NCI-H82 treated with DMSO at 0.1 percent for 48 hours (cell line): ENCODE data around the gene METRNL.
"Not testable (repeated sequence)": the region's sequence is repeated elsewhere in the genome, so short reads cannot be mapped to it uniquely, and the experiment has no call there.

ENCODE experiments used
- DNase-seq: peaks from one replicate; lab custom pipeline; 2025; ENCODE audit not compliant: unreplicated experiment; lab: John Stamatoyannopoulos, UW

METRNL gene

DNA sequence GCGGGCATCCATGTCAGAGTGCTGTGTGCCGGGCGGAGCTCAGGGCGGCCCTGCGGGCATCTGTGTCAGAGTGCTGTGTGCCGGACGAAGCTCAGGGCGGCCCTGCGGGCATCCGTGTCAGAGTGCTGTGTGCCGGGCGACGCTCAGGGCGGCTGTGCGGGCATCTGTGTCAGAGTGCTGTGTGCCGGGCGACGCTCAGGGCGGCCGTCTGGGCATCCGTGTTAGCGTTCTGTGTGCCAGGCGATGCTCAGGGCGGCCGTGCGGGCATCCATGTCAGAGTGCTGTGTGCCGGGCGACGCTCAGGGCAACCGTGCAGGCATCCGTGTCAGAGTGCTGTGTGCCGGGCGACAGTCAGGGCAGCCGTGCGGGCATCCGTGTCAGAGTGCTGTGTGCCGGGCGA, 55.0 kb downstream of the METRNL start:
- not testable (repeated sequence) for DNase-seq

DNA sequence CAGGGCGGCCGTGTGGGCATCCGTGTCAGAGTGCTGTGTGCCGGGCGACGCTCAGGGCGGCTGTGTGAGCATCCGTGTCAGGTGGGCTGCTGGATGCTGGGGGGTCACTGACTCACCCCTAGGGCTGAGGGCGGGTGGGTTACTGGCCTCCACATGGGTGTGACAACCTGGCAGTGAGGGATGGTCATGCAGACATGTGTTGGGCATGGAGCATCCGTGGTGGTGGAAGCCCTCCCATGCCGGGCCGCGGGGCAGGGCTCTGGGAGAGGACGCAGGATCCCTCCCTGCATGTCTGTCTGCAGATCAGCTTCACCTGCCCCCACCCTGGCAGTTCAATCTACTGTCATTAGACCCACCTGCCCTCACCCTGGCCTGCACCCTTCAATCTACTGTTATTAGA, 56.3 kb downstream of the METRNL start:
- DNase-seq: no peak

DNA sequence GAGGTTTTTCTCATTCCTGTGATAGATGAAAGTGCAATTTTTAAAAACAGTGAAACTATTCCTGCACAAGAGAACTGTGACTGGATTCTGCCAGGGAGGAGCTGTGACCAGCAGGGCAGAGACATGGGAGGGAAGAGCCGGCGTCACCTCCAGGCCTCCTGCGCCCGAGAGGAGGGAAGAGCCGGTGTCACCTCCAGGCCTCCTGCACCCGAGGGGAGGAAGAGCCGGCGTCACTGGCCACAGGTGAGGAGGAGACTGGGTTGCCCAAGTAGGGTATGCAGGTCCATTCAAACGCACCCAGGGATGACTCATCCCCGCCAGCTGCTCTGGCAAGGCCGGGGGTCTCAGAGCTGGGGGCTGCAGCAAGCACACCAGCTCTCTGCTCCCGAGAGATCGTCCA, 56.7 kb downstream of the METRNL start:
- DNase-seq: no peak

DNA sequence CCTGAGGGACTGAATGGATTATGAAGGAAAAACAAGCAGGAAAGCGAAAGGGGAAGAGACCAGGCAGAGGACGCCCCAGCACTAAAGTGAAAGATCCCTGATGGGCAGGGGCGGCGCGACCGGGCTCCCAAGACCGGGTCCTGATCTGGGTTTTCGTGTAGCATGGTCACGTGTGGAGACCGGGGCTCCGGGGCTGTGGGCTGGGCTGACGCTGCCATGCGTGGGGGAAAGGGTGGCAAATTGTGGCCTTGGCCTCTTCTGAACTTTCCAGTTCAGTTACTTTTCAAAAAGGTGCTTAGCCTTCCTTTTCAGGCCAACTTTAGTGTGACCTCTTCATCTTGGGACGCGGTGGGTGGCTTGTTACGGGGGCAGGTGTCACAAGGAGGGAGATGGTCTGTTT, 57.5 kb downstream of the METRNL start:
- DNase-seq: no peak

DNA sequence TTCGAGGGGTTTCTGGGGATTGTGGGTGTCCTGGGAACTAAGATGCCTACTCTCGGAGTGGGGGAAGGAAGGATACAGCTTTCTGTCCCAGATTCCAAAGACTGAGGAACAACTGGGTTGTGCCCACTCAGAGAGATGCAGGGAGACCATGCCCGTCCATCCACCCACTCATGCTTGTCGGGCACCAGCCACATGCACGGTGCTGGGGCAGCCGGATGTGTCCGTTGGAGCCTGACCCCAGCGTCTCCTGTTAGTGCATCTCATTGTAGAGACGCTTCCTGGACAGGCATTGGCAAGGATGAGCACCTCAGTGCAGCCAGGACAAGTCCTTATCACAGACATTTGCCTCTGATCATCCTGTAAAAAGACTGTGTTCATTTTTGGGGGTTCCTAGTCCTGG, 58.1 kb downstream of the METRNL start:
- no peak for DNase-seq

DNA sequence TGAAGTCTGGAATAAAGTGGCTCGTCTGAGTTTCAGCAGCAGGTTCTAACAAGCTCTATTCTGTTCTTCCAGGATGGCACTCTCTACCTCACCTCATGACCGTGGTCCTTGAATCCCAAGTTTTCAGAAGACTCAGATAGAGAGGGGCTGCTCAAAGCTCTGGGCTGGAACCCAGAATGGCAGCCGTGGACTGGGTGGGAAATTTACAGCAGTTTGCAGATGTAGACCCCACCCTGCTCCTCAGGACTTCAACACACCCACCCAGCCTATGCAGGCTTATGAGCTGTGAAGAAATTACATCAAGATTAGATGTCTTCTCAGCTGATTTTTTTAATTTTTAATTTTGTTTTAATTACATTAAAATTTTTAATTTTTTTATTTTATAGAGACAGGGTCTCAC, 59.4 kb downstream of the METRNL start:
- DNase-seq: no peak

DNA sequence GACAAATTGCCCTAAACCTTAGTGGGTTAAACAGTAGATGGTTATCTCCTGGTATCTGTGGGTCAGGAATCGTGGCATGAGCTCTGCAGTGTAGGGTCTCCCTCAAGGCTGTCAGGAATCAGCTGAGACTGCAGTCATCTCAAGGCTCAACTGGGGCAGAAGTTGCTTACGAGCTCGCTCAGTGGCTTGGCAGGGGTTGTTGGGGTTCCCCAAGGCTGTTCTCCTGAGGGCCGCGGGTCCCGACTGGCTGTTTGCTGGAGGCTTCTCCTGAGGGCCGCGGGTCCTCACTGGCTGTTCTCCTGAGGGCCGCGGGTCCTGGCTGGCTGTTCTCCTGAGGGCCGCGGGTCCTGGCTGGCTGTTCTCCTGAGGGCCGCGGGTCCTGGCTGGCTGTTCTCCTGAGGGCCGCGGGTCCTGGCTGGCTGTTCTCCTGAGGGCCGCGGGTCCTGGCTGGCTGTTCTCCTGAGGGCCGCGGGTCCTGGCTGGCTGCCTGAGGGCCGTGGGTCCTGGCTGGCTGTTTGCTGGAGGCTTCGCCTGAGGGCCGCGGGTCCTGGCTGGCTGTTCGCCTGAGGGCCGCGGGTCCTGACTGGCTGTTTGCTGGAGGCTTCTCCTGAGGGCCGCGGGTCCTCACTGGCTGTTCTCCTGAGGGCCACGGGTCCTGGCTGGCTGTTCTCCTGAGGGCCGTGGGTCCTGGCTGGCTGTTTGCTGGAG, 60.3 kb downstream of the METRNL start:
- not testable (repeated sequence) for DNase-seq

DNA sequence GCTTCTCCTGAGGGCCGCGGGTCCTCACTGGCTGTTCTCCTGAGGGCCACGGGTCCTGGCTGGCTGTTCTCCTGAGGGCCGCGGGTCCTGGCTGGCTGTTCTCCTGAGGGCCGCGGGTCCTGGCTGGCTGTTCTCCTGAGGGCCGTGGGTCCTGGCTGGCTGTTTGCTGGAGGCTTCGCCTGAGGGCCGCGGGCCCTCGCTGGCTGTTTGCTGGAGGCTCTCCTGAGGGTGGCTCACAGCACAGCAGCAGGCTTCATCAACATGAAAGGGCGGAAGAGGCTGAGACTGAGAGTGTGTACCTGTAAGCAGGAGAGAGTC, 60.8 kb downstream of the METRNL start:
- not testable (repeated sequence) for DNase-seq

DNA sequence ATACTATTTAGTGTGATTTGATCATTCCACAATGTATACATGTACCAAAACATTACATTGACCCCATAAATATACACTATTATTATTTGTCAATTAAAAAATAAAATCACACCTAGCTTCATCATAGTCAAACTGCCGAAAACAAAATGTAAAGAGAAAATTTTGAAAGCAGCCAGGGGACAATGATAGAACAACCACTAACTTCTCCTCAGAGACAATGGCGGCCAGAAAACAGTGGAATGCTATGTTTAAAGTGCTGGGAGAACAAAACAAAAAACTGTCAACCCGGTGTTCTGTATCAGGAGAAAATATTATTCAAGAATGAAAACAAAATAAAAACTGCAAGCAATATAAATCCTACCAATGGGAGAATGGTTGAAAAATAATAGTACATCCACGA, 63.2 kb downstream of the METRNL start:
- DNase-seq: no peak

DNA sequence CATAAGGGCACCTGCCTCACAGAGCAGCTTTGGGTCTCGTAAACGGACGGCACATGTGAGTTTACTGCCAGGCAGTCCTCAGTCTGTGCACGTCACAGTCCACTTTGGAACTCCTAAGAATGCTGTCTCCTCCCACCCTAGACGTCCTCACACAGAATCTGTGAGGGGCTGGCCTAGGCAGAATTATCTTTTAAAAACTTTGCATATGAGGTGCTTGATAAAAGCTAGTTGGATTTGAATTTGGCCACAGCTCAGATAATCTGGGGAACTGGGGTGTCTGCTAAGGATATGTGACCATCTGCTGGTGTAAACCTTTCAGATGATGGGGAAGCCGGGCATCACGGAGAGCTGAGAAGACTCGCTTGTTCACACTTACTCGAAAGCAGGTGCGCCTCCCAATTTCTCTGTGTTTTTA, 64.4 kb downstream of the METRNL start:
- no peak for DNase-seq
